Astrocyte of the cerebellum (primary cell): Measurements from ENCODE around the gene PDS5B.

Source experiments
- DNase-seq: peaks from one replicate; pipeline ENCODE4 v3.0.0-alpha.2; 2011; ENCODE audit warnings: low read depth
- H3K4me3 ChIP-seq: 2 replicates; pipeline ENCODE4 v1.5.1; 2011; ENCODE audit warnings: mild to moderate bottlenecking, low read depth, low read length, moderate library complexity
- in situ Hi-C: cut with HindIII; loops from 2 replicates; pipeline ENCODE4 v1.10.0; 2017; ENCODE audit warnings: low sequenced_read_pairs
- TF ChIP-seq, protein P1 (sequence below): IDR thresholded peaks from 2 replicates; pipeline ENCODE4 v1.5.1; 2012; ENCODE audit warnings: low read length, low read depth, moderate library complexity, mild to moderate bottlenecking; ENCODE audit errors: missing control alignments

The PDS5B gene, protein sequence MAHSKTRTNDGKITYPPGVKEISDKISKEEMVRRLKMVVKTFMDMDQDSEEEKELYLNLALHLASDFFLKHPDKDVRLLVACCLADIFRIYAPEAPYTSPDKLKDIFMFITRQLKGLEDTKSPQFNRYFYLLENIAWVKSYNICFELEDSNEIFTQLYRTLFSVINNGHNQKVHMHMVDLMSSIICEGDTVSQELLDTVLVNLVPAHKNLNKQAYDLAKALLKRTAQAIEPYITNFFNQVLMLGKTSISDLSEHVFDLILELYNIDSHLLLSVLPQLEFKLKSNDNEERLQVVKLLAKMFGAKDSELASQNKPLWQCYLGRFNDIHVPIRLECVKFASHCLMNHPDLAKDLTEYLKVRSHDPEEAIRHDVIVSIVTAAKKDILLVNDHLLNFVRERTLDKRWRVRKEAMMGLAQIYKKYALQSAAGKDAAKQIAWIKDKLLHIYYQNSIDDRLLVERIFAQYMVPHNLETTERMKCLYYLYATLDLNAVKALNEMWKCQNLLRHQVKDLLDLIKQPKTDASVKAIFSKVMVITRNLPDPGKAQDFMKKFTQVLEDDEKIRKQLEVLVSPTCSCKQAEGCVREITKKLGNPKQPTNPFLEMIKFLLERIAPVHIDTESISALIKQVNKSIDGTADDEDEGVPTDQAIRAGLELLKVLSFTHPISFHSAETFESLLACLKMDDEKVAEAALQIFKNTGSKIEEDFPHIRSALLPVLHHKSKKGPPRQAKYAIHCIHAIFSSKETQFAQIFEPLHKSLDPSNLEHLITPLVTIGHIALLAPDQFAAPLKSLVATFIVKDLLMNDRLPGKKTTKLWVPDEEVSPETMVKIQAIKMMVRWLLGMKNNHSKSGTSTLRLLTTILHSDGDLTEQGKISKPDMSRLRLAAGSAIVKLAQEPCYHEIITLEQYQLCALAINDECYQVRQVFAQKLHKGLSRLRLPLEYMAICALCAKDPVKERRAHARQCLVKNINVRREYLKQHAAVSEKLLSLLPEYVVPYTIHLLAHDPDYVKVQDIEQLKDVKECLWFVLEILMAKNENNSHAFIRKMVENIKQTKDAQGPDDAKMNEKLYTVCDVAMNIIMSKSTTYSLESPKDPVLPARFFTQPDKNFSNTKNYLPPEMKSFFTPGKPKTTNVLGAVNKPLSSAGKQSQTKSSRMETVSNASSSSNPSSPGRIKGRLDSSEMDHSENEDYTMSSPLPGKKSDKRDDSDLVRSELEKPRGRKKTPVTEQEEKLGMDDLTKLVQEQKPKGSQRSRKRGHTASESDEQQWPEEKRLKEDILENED (N-terminal part only)

DNA sequence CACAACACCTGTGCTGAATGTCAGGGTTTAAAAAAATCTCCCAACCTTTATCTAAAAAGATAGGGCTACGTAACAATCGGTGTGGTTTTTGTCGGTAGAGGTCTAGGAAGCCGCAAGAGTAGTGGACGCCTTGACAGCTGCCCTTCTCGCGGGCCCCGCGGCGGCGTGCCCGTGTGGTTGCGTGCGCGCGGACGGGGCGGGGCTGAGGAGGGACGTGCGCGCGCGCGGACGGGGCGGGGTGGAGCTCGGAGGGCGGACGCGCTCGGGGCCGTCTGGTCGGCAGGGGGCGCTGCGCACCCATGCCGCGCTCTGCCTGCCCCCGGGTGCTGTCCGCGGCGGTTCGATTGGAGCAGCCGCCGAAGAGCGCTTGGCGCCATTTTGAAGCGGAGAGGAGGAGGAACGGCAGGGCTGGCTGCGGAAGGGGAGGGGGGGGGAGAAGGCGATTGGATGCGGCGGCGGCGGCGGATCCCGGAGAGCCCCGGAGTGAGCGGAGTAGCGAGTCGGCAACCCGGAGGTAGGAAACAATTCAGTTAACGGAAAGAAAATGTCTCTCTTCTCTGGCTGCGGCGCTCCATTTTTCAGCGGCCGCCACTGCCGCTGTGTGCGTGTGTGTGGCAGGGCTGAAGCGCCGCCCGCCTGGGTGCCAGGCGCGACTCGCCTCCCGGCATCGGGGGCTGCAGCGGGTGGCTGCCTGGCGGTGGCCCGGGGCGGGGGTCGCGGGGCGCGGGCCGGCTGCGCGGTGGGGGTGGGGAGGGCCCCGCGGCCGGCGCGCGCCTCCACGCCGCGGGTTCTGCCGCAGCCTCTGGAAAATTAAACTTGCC, at the start of gene PDS5B:
Gene PDS5B (plus strand): TSS at position 373 of the 821 bp plus-strand sequence. CDS start 62,321 bp downstream, outside the sequence.
- peak within 1 kb of the TSS; percentile 76 for H3K4me3 ChIP-seq
- peak; percentile 83 for DNase-seq
- TF ChIP-seq, protein P1, sequence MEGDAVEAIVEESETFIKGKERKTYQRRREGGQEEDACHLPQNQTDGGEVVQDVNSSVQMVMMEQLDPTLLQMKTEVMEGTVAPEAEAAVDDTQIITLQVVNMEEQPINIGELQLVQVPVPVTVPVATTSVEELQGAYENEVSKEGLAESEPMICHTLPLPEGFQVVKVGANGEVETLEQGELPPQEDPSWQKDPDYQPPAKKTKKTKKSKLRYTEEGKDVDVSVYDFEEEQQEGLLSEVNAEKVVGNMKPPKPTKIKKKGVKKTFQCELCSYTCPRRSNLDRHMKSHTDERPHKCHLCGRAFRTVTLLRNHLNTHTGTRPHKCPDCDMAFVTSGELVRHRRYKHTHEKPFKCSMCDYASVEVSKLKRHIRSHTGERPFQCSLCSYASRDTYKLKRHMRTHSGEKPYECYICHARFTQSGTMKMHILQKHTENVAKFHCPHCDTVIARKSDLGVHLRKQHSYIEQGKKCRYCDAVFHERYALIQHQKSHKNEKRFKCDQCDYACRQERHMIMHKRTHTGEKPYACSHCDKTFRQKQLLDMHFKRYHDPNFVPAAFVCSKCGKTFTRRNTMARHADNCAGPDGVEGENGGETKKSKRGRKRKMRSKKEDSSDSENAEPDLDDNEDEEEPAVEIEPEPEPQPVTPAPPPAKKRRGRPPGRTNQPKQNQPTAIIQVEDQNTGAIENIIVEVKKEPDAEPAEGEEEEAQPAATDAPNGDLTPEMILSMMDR = peak; percentile 53
- in situ Hi-C loops = no loop called here

DNA sequence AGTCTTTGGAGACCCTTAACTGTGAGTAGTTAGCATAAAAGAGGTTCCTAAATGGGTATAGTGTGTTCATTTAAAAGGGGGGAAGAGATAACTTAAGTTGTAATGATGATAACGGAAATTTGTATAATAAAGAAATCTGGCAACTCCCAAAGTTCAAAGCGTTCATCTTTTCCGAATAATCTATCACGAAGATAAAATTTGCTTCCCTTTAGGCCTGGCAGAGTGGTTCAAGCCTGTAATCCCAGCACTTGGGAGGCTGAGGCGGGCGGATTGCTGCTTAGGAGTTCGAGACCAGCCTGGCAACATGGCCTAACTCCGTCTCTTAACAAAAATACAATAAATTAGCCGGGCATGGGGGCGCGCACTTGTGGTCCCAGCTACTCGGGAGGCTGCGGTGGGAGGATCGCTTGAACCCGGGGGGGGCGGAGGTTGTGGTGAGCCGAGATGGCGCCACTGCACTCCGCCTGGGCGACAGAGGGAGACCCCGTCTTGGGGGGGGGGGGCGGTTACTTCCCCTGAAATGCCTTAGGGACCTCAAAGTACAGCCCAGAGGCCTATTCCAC, 48.6 kb upstream of the PDS5B start:
- in situ Hi-C loops = no loop called here
- no peak for DNase-seq
- H3K4me3 ChIP-seq = peak overlapping the region; percentile 84
- TF ChIP-seq, protein P1 = no peak

GRCh38 chr13:32538143-32538620, 48.1 kb upstream of the PDS5B start:
- in situ Hi-C loops = no loop called here

DNA sequence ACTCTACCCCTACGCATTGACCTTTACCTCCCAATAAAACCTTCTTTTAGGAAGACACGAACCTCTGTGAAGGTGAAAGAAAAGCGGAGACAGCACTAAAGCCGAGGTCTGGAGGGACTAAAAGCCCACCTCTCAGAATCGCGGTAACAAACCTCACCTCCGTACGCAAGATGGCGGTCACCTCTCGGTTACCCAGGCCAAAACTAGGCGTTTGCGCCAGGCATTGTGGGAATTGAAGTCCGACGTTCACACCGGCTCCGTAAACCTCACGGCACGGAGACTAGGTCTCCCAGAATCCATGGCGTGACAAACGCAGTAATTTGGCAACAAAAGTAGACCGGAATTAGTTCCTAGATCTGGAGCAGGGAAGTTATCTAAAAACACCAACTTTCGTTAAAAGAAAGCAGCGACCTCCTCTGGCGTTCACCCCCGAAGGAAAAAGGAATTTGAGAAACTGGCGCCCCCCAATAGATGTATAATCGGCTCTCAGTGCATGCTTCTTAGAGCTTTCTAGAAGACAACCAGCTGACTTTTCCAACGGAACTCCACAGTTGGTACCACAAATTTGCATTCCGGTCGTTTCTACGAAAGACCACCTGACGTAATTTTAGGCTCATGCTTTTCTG, 47.5 kb upstream of the PDS5B start, which contains the start of gene N4BP2L2:
Gene N4BP2L2 (minus strand): TSS at position 175 of the 626 bp plus-strand sequence. CDS start 1,768 bp downstream, outside the sequence.
- in situ Hi-C loops = no loop called here
- peak; percentile 98 for DNase-seq
- H3K4me3 ChIP-seq = peak within 1 kb of the TSS; percentile 84
- TF ChIP-seq, protein P1 = peak; percentile 47

More at GRCh38 chr13:32538143-32538620, 48.1 kb upstream of the PDS5B start:
- TF ChIP-seq, protein P1 = no peak
- DNase-seq = peak; percentile 15
- peak overlapping the region; percentile 84 for H3K4me3 ChIP-seq

GRCh38 chr13:32542221-32542620, 44.0 kb upstream of the PDS5B start:
- in situ Hi-C loops = no loop called here
- no peak overlapping the region for H3K4me3 ChIP-seq
- TF ChIP-seq, protein P1 = no peak
- no peak for DNase-seq
